ENCODE measurements around the gene MELK.

The MELK gene

DNA sequence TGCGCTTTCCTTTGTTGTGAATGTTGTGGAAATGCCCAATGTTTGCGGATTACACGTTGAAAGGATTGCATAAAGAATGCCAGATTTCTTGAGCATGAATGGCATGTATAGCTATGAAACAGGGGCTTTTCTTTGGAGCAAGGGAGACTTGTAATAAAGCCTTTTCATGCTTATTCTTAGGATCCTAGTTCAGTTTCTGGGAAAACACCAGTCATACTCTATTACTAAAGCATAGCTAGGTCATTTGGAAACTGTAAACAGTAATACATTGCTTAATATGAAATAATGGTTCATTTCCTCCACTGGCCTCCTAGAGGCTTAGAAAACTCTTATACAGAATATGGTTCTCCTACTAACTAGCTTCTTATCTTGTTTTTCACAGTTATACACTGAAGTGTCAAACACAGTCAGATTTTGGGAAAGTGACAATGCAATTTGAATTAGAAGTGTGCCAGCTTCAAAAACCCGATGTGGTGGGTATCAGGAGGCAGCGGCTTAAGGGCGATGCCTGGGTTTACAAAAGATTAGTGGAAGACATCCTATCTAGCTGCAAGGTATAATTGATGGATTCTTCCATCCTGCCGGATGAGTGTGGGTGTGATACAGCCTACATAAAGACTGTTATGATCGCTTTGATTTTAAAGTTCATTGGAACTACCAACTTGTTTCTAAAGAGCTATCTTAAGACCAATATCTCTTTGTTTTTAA is 104.2 kb downstream of the MELK start:
- DNase-seq = no peak

DNA sequence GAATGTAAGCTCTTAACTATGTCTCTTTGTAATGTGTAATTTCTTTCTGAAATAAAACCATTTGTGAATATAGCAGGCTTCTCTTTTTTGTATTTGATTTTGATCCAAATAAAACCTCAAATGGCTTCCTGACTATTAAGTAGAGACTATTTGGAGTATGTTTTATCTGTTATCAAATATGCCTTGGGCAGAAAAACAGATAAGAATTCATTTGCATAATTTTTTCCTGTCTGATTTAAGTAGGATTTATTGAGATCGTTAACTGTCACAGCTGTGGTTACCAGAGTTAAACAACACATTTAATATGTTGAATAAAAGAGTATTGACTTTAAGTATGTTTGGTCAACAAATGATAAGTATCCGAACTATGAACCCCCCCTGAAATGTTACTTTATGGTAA is 104.9 kb downstream of the MELK start:
- no peak for DNase-seq

DNA sequence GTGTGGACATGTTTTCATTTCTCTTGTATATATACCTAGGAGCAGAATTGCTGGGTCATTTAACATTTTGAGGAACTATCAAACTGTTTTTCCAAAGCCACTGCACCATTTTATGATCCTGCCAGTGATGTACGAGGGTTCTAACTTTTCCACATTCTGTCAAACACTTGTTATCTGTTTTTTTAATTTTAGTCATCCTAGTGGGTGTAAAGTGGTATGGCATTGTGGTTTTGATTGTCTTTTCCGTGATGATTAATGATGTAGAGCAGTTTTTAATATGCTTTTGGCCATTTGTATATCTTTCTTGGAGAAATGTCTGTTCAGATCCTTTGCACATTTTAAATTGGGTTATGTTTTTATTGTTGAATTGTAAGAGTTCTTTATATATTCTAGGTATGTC is 107.0 kb downstream of the MELK start:
- DNase-seq = no peak

DNA sequence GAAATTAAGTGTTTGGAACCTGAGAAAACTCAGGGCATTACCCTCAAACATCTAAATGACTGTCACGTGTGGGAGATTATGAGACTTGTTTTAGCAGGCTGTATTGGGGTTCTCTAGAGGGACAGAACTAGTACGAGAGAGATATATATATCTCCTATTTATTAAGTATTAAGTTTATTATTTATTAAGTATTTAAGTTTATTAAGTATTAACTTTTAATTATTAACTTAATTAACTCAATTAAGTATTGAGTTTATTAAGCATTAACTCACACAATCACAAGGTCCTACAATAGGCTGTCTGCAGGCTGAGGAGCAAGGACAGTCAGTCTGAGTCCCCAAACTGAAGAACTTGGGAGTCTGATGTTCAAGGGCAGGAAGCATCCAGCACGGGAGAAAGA is 113.8 kb downstream of the MELK start:
- no peak for DNase-seq

DNA sequence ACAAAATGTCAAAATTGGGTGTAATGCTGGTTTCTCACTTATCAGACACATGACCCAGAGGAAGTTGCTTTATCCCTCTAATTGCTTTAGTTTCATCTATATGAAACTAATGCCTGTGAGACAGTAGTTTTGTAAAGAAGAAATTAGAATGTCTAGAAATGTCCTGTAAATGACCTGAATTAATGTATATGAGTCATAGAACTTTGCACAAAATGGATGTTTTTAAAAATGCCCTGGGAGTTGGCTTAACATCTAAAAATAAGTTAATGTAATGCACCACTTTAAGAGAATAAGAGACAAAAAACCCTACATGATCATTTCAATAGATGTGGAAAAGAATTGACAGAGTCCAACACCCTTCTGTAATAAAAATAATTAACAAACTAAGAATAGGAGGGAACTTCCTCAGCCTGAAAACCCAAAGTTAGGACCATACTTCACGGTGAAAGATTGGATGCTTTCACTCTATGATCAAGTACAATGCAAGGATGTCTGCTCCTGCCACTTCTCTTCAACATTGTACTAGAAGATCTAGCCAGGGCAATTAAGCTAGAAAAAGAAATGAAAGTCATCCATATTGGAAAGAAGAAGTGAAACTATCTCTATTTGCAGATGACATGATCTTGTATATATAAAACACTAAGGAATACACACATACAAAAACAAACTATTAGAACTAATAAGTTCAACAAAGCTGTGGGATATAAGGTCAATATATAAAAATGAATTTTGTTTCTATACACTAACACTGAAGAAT is 117.9 kb downstream of the MELK start:
- DNase-seq = no peak

DNA sequence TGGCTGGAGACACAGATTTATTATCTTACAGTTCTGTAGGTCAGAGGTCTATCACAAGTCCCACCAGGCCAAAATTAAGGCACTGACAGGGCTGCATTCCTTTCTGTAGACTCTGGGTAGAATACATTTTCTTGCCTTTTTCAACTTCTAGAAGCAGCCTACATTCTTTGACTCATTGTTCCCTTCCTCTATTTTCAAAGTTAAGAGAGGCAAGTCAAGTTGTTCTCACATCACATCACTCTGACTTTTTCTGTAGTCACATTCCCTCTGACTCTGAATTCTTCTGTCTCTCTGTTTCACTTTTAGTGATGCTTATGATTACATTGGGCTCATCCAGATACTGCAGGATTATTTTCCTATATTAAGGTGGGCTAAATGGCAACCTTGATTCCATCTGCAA is 119.0 kb downstream of the MELK start:
- DNase-seq = no peak

DNA sequence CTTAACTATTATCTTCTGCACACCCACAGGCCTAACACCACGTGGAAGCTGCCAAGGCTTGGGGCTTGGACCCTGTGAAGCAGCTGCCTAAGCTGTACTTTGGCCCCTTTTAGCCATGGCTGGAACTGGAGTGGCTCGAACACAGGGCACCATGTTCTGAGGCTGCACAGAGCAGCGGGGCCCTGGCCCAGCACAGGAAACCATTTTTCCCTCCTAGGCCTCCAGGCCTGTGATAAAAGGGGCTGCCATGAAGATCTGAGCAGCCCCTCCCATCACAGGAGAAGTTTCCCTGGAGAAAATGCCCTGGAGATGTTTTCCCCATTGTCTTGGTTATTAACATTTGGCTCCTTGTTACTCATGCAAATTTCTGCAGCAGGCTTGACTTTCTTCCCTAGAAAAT is 126.3 kb downstream of the MELK start:
- DNase-seq = no peak

DNA sequence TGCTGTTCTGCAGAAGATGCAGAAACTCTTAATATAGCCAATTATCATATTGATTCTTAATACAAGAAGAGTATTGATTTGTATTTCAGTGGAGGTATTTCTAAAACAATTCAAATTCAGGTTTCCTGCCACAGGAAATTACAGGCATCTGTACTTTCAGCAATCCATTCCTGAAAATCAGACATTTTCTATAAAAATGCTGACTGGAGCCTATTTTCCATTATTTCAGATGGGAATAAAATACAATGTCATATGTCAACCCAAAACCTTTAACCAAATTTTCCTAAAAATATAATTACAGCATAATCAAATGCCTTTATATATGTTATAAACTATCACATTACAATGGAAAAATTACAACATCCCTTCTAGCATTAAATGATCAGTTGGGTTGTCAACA is 131.5 kb downstream of the MELK start:
- DNase-seq = no peak

- no peak for DNase-seq
Measured at GRCh38 chr9:36713515-36714490, 141.1 kb downstream of the MELK start.

DNA sequence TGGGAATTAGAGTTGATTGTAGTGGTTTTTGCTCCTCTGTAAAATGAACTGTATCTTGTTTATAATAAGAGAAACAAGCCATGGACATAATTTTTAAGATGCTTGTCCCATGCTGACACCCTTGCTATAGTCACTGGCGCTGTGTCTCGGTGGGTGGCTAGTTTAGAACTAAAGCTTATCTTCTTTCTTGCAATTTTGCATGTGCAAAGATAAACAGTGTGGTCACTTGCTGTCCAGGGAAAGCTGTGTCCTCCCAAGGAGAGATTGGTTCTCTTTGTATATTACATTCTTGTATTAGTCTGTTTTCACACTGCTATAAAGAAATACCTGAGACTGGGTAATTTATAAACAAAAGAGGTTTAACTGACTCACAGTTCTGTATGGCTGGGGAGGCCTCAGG is 143.8 kb downstream of the MELK start:
- DNase-seq = no peak

- DNase-seq = no peak
Measured at GRCh38 chr9:36717276-36717675, 144.6 kb downstream of the MELK start.

- DNase-seq = no peak
Measured at GRCh38 chr9:36718612-36719011, 145.9 kb downstream of the MELK start.

- DNase-seq = no peak
Measured at GRCh38 chr9:36720043-36720442, 147.3 kb downstream of the MELK start.

DNA sequence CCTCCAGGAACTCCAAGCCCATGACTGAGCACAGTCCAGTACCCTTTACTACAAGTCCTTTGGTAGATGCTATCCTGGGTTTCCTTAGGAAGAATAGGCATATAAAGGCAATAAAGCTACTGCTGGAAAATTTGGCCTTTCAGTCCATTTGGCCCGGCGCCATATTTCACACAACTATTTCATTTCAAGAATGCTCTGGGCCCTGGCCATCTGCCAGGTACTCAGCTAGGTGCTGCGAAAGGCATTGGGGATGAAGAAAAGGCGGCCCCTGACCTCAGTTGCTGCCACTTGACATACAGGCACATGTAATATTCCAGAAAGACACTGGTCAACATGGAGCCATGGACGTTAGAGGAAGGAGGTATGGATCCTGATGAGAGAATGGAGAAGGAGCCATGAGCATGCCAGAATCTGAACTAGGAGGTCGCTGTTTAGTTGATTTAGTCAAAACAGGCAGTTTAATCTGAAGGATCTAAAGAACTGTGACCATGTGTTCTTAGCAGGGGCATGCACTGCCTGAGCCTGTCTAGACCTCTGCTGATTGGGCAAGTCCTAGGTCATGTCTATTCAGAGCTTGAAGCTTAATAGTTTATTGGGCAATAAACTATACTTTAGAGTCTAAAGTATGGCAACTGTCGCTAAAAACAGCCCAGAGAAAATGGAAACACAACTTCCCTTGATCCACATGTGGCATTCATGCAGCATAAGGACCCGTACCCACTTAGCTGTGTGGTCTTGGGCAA is 149.3 kb downstream of the MELK start:
- no peak for DNase-seq

GRCh38 chr9:36725777-36726356 is 153.2 kb downstream of the MELK start:
- DNase-seq = no peak
